Neural cell (in vitro differentiated cells): ENCODE results near the gene TOGARAM1.
"Not testable (repeated sequence)": the region's sequence is repeated elsewhere in the genome, so short reads cannot be mapped to it uniquely, and the experiment has no call there.

Experiments
- CTCF ChIP-seq: fragments of 450-650 bp; IDR thresholded peaks from 2 replicates; pipeline ENCODE4 v1.5.1; 2014; ENCODE audit warnings: antibody characterized with exemption, mild to moderate bottlenecking, moderate library complexity; ENCODE audit not compliant: poor library complexity, severe bottlenecking
- MXI1 ChIP-seq: fragments of 450-650 bp; conservative IDR thresholded peaks from 2 replicates; pipeline ENCODE4 v1.6.1; 2014; ENCODE audit warnings: antibody characterized with exemption, mild to moderate bottlenecking; ENCODE audit not compliant: poor library complexity, severe bottlenecking
- POLR2AphosphoS5 ChIP-seq: IDR thresholded peaks from 2 replicates; pipeline ENCODE4 v1.6.1; 2012

DNA sequence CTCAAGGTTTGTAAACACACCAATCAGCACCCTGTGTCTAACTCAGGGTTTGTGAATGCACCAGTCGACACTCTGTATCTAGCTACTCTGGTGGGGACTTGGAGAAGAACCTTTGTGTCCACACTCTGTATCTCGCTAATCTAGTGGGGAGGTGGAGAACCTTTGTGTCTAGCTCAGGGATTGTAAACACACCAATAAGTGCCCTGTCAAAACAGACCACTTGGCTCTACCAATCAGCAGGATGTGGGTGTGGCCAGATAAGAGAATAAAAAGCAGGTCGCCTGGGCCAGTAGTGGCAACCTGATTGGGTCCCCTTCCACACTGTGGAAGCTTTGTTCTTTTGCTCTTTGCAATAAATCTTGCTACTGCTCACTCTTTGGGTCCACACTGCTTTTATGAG, 119.1 kb downstream of the TOGARAM1 start:
- TF ChIP-seq CTCF, MXI1, POLR2AphosphoS5: not testable (repeated sequence)
